Lung (tissue), 12 donors: ENCODE results near the gene GATB. TPM values are rescaled to one million over a fixed set of nuclear protein-coding genes. Genes with fewer than 3 reads are reported as not detected.

ENCODE experiments used
- ATAC-seq: fragments of 200-7000 bp; cut with Tn5 transposase; one replicate; pipeline ENCODE4 v1.9.1; 2020; ENCODE audit warnings: moderate number of reproducible peaks; ENCODE audit not compliant: insufficient read depth, low FRiP score
- DNase-seq, 3 donors: peaks; one replicate each; pipeline ENCODE4 v3.0.0-alpha.2; 2013 to 2017
- H3K27ac ChIP-seq, 2 donors: one replicate each; pipeline ENCODE4 v1.5.1; 2013; ENCODE audit warnings: mild to moderate bottlenecking in 2 of 2, moderate library complexity in 2 of 2, control low read depth in 1 of 2, inconsistent platforms in 1 of 2, low read depth in 1 of 2, low read length in 1 of 2
- H3K27me3 ChIP-seq, 3 donors: one replicate each; pipeline ENCODE4 v1.5.1; 2013; ENCODE audit warnings: low read length in 2 of 3; ENCODE audit not compliant: control insufficient read depth in 3 of 3, insufficient read depth in 3 of 3
- H3K36me3 ChIP-seq, 4 donors: one replicate each; pipeline ENCODE4 v1.5.1; 2013; ENCODE audit warnings: low read length in 4 of 4, mild to moderate bottlenecking in 1 of 4, moderate library complexity in 1 of 4; ENCODE audit not compliant: control insufficient read depth in 4 of 4, insufficient read depth in 4 of 4
- H3K4me1 ChIP-seq, 5 donors: one replicate each; pipeline ENCODE4 v1.5.1; 2013; ENCODE audit warnings: low read length in 5 of 5, mild to moderate bottlenecking in 2 of 5, moderate library complexity in 1 of 5; ENCODE audit not compliant: control insufficient read depth in 5 of 5, insufficient read depth in 5 of 5
- H3K4me3 ChIP-seq: one replicate; pipeline ENCODE4 v1.5.1; 2013; ENCODE audit warnings: mild to moderate bottlenecking, control low read depth, moderate library complexity
- H3K9ac ChIP-seq, 2 donors: one replicate each; pipeline ENCODE4 v1.5.1; 2013; ENCODE audit warnings: low read length in 2 of 2, control low read depth in 1 of 2; ENCODE audit not compliant: insufficient read depth in 1 of 2
- H3K9me3 ChIP-seq, 4 donors: one replicate each; pipeline ENCODE4 v1.5.1; 2013; ENCODE audit warnings: low read length in 3 of 4, mild to moderate bottlenecking in 1 of 4, moderate library complexity in 1 of 4; ENCODE audit not compliant: control insufficient read depth in 4 of 4, insufficient read depth in 3 of 4
- CTCF ChIP-seq: IDR thresholded peaks from 2 replicates; pipeline ENCODE4 v1.5.1; 2012; ENCODE audit warnings: mild to moderate bottlenecking; ENCODE audit errors: control extremely low read depth, extremely low read depth
- WGBS, 2 donors: extraction: QIAGEN DNeasy Blood & Tissue Kit; methylation state at CpG; one replicate each; pipeline ENCODE4 v1.1.7; 2013; 5-methylcytosine and 5-hydroxymethylcytosine counted together
- polyA plus RNA-seq, 2 donors: library from polyadenylated mRNA; stranded (reverse); fragments of 200-250 nt; gene quantifications; one replicate each; pipeline ENCODE4 v1.2.1, GENCODE V29; 2013
- total RNA-seq, 2 donors: library from RNA; depleted of rRNA in 1 of 2; stranded (reverse); fragments of >200 nt in 1 of 2; gene quantifications; one replicate each; pipeline ENCODE4 v1.2.1, GENCODE V29; 2014 to 2021
- donor health status: control.
- donor health status: control.
- donor health status: Bipolar disorder and iron deficiency.
- donor health status: healthy.
- donor health status: DM: yes; HTN: yes; CAD: no.

GATB gene
- total and polyA plus RNA-seq, 4 donors = 11.0 to 18.4 (median 15.6) TPM

- H3K9me3 ChIP-seq = no peaks in the 10 kb centered on the region
- peaks cover 0 to 4% (median 0%) of the 10 kb centered on the region in 4 donors for H3K36me3 ChIP-seq
- H3K4me3 ChIP-seq = no peak overlapping the region
- no peaks in the 10 kb centered on the region for H3K27me3 ChIP-seq
- peaks cover 10 to 59% (median 29%) of the 10 kb centered on the region in 5 donors for H3K4me1 ChIP-seq
- H3K9ac ChIP-seq = no peak overlapping the region
- 89% methylated on average over 10 of the region's 10 CpGs for WGBS, 2 donors
- no peak for DNase-seq
- no peak for ATAC-seq
- H3K27ac ChIP-seq = peak overlapping the region in 1 of 2 donors; percentile 61
- TF ChIP-seq CTCF = no peak
Measured at GRCh38 chr4:151689211-151689991, 71.4 kb downstream of the GATB start.

GRCh38 chr4:151688785-151689043 lies 72.1 kb downstream of the GATB start:
- no peaks in the 10 kb centered on the region for H3K27me3 ChIP-seq
- ATAC-seq (no peak), DNase-seq (no peak)
- H3K4me1 ChIP-seq = peaks cover 10 to 59% (median 29%) of the 10 kb centered on the region in 5 donors
- TF ChIP-seq CTCF = no peak
- no peak overlapping the region for H3K4me3 ChIP-seq
- no peak overlapping the region for H3K9ac ChIP-seq
- peaks cover 0 to 4% (median 0%) of the 10 kb centered on the region in 4 donors for H3K36me3 ChIP-seq
- H3K9me3 ChIP-seq = no peaks in the 10 kb centered on the region
- H3K27ac ChIP-seq = peak overlapping the region in 1 of 2 donors; percentile 61

GRCh38 chr4:151688003-151688784 lies 72.6 kb downstream of the GATB start:
- ATAC-seq = no peak
- H3K9ac ChIP-seq = no peak overlapping the region

More at GRCh38 chr4:151688003-151688784, 72.6 kb downstream of the GATB start:
- TF ChIP-seq CTCF = no peak
- H3K4me1 ChIP-seq = peaks cover 10 to 56% (median 29%) of the 10 kb centered on the region in 5 donors
- peaks cover 0 to 4% (median 0%) of the 10 kb centered on the region in 4 donors for H3K36me3 ChIP-seq
- no peaks in the 10 kb centered on the region for H3K9me3 ChIP-seq
- no peaks in the 10 kb centered on the region for H3K27me3 ChIP-seq
- DNase-seq = peak in 2 of 3 donors; percentile 49 to 56
- no peak overlapping the region for H3K4me3 ChIP-seq
- 69 to 71% methylated on average over 14 of the region's 14 CpGs for WGBS, 2 donors
- peak overlapping the region in 1 of 2 donors; percentile 61 for H3K27ac ChIP-seq
